Natural killer cell (primary cell): ENCODE results near the gene OR4D2. TPM values are rescaled to one million over a fixed set of nuclear protein-coding genes. Genes with fewer than 3 reads are reported as not detected.

ENCODE experiments used
- ATAC-seq, 3 donors: fragments of 150-1000 bp in 2 of 3; fragments of 200-7000 bp in 1 of 3; cut with Tn5 transposase; 1 replicate in 1 of 3; 2 replicates in 2 of 3; pipeline ENCODE4 v1.10.0; 2021; ENCODE audit warnings: mild to moderate bottlenecking in 2 of 3, moderate library complexity in 2 of 3
- DNase-seq, 2 donors: peaks; one replicate each; pipeline versions ENCODE4 v3.0.0 to v3.0.0-alpha.2; 2013 to 2021; ENCODE audit warnings: mixed read lengths in 1 of 2
- H3K27ac ChIP-seq: one replicate; pipeline ENCODE4 v1.5.1; 2013; ENCODE audit warnings: mild to moderate bottlenecking, low read length
- H3K27me3 ChIP-seq: one replicate; pipeline ENCODE4 v1.6.1; 2013; ENCODE audit warnings: low read length; ENCODE audit not compliant: control insufficient read depth, insufficient read depth
- H3K36me3 ChIP-seq: one replicate; pipeline ENCODE4 v1.6.1; 2013; ENCODE audit warnings: low read length; ENCODE audit not compliant: control insufficient read depth, insufficient read depth
- H3K4me1 ChIP-seq: one replicate; pipeline ENCODE4 v1.6.1; 2013; ENCODE audit warnings: low read length; ENCODE audit not compliant: control insufficient read depth, insufficient read depth
- H3K4me3 ChIP-seq: one replicate; pipeline ENCODE4 v1.5.1; 2013; ENCODE audit warnings: low read length
- H3K9me3 ChIP-seq: one replicate; pipeline ENCODE4 v1.6.1; 2013; ENCODE audit warnings: low read length; ENCODE audit not compliant: control insufficient read depth, insufficient read depth
- H3K27ac Mint-ChIP-seq, 2 donors: one replicate each; pipeline ENCODE4 v1.8.0; 2022; ENCODE audit warnings: mild to moderate bottlenecking in 2 of 2, mixed read lengths in 2 of 2, moderate library complexity in 1 of 2
- H3K27me3 Mint-ChIP-seq, 2 donors: one replicate each; pipeline ENCODE4 v1.8.0; 2022; ENCODE audit warnings: low read depth in 2 of 2, mixed read lengths in 2 of 2
- H3K36me3 Mint-ChIP-seq: one replicate; pipeline ENCODE4 v1.8.0; 2022; ENCODE audit warnings: mixed read lengths
- H3K4me1 Mint-ChIP-seq, 2 donors: one replicate each; pipeline ENCODE4 v1.8.0; 2022; ENCODE audit warnings: mixed read lengths in 2 of 2
- H3K4me3 Mint-ChIP-seq: one replicate; pipeline ENCODE4 v1.8.0; 2022; ENCODE audit warnings: mild to moderate bottlenecking, moderate library complexity, mixed read lengths
- H3K9me3 Mint-ChIP-seq, 2 donors: one replicate each; pipeline ENCODE4 v1.8.0; 2022; ENCODE audit warnings: mixed read lengths in 2 of 2
- WGBS: methylation state at CpG from one replicate; pipeline ENCODE4 v1.1.7; 2013; ENCODE audit warnings: missing lambda C conversion rate; ENCODE audit not compliant: insufficient coverage; 5-methylcytosine and 5-hydroxymethylcytosine counted together
- intact Hi-C: fragments of 100-400 bp; cut with micrococcal nuclease; formaldehyde crosslinking; loops from one replicate; pipeline ENCODE4 v1.14.2; 2022
- total RNA-seq, 4 donors: library from RNA; stranded (reverse); fragments of 120-200 nt in 1 of 4; gene quantifications; one replicate each; pipeline versions ENCODE4 v1.2.3 to v1.2.4, GENCODE V29; 2013 to 2022
- TF ChIP-seq, protein P1 (sequence below): fragments of 200-600 bp; IDR thresholded peaks from one replicate; pipeline ENCODE4 v1.8.0; 2022; ENCODE audit warnings: antibody characterized with exemption

Gene OR4D2
- total RNA-seq, 3 donors from 2014 or later (not counting 1 experiment from before 2014, with no cell fraction given): not detected

DNA sequence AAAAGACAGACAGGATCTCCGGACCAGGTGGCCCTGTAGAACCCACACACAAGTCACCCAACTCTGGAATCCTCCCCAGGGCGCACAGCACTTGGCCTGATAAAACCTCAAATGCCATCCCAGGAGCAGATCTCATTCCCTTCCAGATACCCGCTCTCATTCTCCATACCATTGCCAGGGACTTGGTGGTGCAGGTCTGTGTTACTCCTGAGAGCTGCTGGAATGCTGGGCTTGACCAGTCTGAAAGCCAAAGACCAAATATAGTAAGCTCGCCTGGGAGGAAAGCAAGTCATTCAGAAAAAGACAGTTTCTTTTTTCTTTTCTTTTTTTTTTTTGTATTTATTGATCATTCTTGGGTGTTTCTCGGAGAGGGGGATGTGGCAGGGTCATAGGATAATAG lies 41.6 kb downstream of the OR4D2 start:
- Histone ChIP-seq H3K4me3 (no peak overlapping the region), H3K4me1 (no peaks in the 10 kb centered on the region), H3K27me3 (no peaks in the 10 kb centered on the region), H3K27ac (no peak overlapping the region), H3K36me3 (peaks cover 25% of the 10 kb centered on the region), H3K9me3 (no peaks in the 10 kb centered on the region)
- Mint-ChIP-seq H3K4me3 (no peak overlapping the region), H3K4me1 (no peaks in the 10 kb centered on the region), H3K27me3 (no peaks in the 10 kb centered on the region), H3K36me3 (peaks cover 8% of the 10 kb centered on the region), H3K27ac (no peak overlapping the region), H3K9me3 (no peaks in the 10 kb centered on the region)
- intact Hi-C loops: no loop called here
- TF ChIP-seq, protein P1, sequence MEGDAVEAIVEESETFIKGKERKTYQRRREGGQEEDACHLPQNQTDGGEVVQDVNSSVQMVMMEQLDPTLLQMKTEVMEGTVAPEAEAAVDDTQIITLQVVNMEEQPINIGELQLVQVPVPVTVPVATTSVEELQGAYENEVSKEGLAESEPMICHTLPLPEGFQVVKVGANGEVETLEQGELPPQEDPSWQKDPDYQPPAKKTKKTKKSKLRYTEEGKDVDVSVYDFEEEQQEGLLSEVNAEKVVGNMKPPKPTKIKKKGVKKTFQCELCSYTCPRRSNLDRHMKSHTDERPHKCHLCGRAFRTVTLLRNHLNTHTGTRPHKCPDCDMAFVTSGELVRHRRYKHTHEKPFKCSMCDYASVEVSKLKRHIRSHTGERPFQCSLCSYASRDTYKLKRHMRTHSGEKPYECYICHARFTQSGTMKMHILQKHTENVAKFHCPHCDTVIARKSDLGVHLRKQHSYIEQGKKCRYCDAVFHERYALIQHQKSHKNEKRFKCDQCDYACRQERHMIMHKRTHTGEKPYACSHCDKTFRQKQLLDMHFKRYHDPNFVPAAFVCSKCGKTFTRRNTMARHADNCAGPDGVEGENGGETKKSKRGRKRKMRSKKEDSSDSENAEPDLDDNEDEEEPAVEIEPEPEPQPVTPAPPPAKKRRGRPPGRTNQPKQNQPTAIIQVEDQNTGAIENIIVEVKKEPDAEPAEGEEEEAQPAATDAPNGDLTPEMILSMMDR: no peak
- no peak for ATAC-seq
- no peak for DNase-seq
- WGBS: 96% methylated on average over 3 of the region's 5 CpGs

DNA sequence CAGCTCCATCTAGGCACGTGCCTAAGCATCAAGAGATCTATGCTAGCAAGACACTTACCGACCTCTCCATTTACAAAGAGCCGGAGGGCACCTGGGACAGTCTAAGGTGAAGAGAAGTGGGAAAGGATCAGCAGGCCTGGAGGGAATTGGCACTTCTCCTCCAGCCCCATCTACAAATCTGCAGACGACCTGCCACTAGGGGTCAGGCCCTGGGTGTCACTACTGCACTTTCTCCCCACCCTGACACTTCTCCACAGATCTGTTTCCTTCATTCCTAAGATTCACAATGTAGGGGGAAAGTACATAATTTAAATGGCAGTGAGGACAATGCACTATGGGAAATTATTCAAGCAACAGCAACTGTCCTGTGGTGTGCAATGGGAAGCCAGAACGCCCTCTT lies 44.1 kb downstream of the OR4D2 start:
- H3K36me3 ChIP-seq: peaks cover 31% of the 10 kb centered on the region
- TF ChIP-seq, protein P1: no peak
- no peak overlapping the region for H3K27ac ChIP-seq

DNA sequence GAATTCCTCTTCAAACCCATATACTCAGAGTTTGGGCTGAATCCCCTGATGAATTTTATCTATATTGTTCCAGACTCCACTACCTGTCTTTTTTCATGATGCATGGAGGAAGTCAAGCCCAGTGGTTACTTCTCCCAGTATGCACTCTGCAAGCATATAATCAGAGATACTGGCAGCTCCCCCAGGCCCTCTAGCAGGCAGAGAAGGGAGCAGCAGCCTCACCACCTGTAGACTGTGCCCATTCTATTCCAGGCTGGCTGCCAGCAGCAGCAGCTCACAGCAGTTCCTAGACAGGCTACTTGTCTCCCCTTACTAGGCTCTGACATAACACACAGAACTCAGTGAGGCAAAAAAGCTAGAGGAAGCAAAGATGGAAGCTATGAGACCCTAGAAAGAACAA lies 48.9 kb downstream of the OR4D2 start:
- H3K4me1 ChIP-seq: peaks cover 14% of the 10 kb centered on the region

More for the DNA sequence above, 44.1 kb downstream of the OR4D2 start:
- Histone ChIP-seq H3K4me1 (no peaks in the 10 kb centered on the region), H3K27me3 (no peaks in the 10 kb centered on the region), H3K9me3 (no peaks in the 10 kb centered on the region), H3K4me3 (no peak overlapping the region)
- ATAC-seq: no peak
- H3K9me3 Mint-ChIP-seq: no peaks in the 10 kb centered on the region
- WGBS: 85% methylated on average over 3 of the region's 5 CpGs
- no peaks in the 10 kb centered on the region for H3K4me1 Mint-ChIP-seq
- DNase-seq: no peak
- H3K36me3 Mint-ChIP-seq: peaks cover 8% of the 10 kb centered on the region
- no peaks in the 10 kb centered on the region for H3K27me3 Mint-ChIP-seq
- intact Hi-C loops: no loop called here
- H3K27ac Mint-ChIP-seq: no peak overlapping the region
- H3K4me3 Mint-ChIP-seq: no peak overlapping the region

DNA sequence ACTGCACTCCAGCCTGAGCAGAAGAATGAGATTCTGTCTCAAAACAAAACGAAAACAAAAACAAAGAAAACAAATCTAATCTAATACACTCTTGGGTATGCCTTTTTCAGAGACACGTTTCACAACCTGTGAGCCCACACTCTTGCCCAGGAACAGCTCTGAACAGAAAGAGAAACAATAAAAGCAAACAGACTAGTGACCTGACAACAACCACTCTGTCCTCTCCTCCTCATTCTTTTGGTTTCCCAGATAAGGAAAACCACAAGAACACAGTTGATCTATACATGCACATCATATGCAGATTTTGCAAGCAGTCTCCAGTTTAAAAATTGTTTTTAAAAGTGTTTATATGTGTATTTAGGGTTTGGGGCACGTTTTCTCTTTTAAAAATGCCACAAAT lies 51.0 kb downstream of the OR4D2 start:
- DNase-seq (peak in 1 of 2 donors; percentile 9), ATAC-seq (no peak)
- peaks cover 10% of the 10 kb centered on the region for H3K36me3 ChIP-seq
- intact Hi-C loops: loop anchor here (2.0 kb wide), 1 partner anchor 211 kb away; the partner anchor contains the start of gene SRSF1
- 72% methylated on average over 3 of the region's 3 CpGs for WGBS
- Mint-ChIP-seq H3K27me3 (peaks cover 0 to 1% of the 10 kb centered on the region in 2 donors), H3K9me3 (no peaks in the 10 kb centered on the region), H3K27ac (peak overlapping the region; percentile 94 to 95), H3K4me1 (peaks cover 18 to 22% of the 10 kb centered on the region in 2 donors), H3K36me3 (no peaks in the 10 kb centered on the region), H3K4me3 (peak overlapping the region; percentile 62)
- no peaks in the 10 kb centered on the region for H3K9me3 ChIP-seq
- no peak overlapping the region for H3K27ac ChIP-seq
- TF ChIP-seq, protein P1: no peak
- H3K4me1 ChIP-seq: peaks cover 14% of the 10 kb centered on the region
- no peaks in the 10 kb centered on the region for H3K27me3 ChIP-seq
- H3K4me3 ChIP-seq: no peak overlapping the region

More for the DNA sequence above, 48.9 kb downstream of the OR4D2 start:
- Mint-ChIP-seq H3K4me3 (no peak overlapping the region), H3K27me3 (no peaks in the 10 kb centered on the region), H3K36me3 (no peaks in the 10 kb centered on the region), H3K9me3 (no peaks in the 10 kb centered on the region), H3K4me1 (peaks cover 18% of the 10 kb centered on the region in 2 donors), H3K27ac (no peak overlapping the region)
- H3K4me3 ChIP-seq: no peak overlapping the region
- H3K27me3 ChIP-seq: no peaks in the 10 kb centered on the region
- ATAC-seq (no peak), DNase-seq (no peak)
- no peak overlapping the region for H3K27ac ChIP-seq
- TF ChIP-seq, protein P1: no peak
- H3K36me3 ChIP-seq: peaks cover 19% of the 10 kb centered on the region
- intact Hi-C loops: no loop called here
- H3K9me3 ChIP-seq: no peaks in the 10 kb centered on the region
